HG02588 (cell line): ENCODE results near the gene GNAT1.
"Not testable (repeated sequence)": the region's sequence is repeated elsewhere in the genome, so short reads cannot be mapped to it uniquely, and the experiment has no call there.

Experiments used
- ATAC-seq: cut with Tn5 transposase; IDR thresholded peaks from one replicate; pipeline ENCODE4 v1.9.1; 2021; ENCODE audit warnings: mild to moderate bottlenecking, moderate library complexity; ENCODE audit not compliant: unreplicated experiment

The GNAT1 gene

DNA sequence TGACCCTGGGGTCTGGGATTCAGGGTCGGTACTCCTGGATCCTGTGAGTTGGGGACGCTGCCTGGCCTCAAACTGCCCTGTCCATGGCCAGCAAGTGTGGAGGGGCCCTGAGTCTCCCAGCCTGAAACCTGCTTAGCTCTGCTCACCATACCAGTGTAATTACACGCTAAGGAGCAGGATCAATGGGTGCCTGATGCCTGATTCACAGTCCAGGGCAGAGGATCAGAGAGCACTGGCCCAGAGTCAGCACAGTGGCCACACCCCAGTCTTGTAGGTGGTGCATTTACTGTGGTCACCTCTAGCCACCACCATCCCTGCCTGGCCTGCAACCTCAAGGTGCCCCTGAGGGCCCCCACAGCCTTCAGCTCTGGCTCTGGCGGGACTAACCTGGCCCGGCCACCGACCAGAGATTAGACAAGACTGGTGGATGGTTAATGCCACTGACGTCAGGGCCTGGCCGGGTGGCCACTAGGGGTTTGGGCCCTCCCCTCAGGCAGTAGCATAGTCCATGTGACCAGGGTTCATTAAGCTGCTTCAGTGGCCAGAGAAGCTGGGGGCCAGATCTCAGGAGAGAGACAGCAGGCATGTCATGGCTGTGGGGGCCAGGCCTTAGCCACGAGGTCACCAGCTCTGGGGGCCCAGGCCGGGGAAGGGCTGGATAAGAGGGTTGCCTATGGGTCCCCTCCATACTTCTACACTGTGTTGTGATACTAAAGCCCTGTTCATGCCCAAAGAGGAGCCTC, 10.3 kb downstream of the GNAT1 start:
- ATAC-seq: no peak

DNA sequence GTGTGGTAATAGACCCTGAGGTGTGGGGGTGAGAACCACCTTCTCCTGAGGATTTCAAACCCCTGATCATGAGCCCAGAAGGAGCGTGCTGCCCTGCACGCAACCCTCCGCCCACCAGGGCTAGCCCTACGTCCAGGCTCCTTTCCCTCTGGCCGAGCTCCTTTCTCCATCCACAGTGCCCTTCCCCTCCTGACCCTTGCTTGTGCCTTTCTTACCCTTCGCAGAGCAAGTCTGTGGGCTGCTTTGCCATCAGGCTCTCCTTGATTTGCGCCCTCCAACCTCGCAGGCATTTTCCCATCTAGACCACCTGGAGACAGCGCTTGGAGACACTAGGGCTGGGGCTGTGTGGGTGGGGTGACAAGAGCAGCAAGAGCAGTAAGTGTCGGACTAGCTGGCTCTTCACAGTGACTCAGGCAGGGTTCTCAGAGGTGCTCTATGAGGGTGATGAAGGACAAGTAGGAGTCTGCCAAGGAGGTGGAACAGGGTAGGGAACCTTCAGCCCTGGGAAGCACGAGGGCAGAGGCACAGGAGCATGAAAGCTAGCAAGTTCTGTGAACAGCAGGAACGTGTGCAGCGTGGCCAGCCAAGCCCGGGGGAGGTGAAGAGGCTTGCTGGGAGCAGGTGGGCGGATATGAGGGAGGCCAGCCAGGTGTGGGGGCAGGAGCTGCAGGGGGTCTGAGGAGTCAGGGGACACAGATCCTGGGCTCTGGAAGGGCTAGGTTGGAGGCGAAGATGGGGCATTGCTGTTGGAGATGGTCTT, 11.1 kb downstream of the GNAT1 start:
- no peak for ATAC-seq

- ATAC-seq: no peak
These were observed 11.9 kb downstream of the GNAT1 start for GRCh38 chr3:50203113-50203808.

DNA sequence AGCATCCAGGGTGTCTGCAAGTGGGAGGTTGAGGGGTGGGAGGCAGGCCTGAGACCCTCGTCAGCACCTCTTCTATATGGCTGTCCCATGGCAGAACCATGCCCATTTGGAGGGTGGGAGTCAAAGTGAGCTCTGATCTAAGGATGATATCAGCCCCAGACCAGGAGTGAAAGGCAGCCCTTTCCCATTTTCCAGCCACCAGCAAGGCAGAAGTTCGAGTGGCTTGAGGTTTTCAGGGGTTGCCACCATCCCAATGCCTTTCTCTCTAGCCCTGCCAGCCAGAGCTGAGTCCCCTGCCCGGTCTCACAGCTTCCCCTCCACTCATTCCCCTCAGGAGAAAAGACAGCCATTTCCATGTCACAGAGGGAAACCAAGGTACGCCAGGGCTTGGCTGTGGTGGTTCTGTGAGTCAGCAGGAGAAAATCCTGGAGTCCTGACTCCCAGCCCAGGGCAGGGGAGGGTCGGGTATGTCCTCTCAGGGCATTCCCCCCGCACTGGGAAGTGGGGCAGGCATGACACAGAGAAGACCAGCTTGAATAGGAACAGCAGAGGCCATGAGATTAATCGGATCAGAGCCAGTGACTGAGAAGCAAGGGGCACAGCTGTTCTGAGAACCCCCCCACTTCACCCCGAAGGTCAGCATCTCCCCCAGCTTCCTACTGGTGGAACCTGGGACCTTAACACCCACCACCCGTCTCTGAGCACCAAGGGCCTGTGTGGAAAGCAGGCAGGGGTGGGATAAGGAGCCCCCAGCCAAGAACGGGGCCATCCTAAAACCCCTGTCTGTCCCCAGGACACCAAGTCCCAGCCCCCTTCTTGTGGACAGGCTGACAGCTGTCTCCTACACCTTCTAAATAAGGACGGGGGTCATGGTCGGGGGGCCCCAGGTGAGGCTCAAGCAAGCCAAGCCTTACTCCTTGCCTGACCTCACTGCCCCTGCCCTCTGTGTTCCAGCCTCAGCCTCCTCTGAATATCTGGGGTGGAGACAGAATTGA, 12.7 kb downstream of the GNAT1 start:
- no peak for ATAC-seq

GRCh38 chr3:50204804-50205412, 13.5 kb downstream of the GNAT1 start, which contains the start of gene SLC38A3:
TSS of gene SLC38A3 (plus strand) at chr3:50205271. CDS start at chr3:50214200, 8,929 bp downstream.
- no peak for ATAC-seq

DNA sequence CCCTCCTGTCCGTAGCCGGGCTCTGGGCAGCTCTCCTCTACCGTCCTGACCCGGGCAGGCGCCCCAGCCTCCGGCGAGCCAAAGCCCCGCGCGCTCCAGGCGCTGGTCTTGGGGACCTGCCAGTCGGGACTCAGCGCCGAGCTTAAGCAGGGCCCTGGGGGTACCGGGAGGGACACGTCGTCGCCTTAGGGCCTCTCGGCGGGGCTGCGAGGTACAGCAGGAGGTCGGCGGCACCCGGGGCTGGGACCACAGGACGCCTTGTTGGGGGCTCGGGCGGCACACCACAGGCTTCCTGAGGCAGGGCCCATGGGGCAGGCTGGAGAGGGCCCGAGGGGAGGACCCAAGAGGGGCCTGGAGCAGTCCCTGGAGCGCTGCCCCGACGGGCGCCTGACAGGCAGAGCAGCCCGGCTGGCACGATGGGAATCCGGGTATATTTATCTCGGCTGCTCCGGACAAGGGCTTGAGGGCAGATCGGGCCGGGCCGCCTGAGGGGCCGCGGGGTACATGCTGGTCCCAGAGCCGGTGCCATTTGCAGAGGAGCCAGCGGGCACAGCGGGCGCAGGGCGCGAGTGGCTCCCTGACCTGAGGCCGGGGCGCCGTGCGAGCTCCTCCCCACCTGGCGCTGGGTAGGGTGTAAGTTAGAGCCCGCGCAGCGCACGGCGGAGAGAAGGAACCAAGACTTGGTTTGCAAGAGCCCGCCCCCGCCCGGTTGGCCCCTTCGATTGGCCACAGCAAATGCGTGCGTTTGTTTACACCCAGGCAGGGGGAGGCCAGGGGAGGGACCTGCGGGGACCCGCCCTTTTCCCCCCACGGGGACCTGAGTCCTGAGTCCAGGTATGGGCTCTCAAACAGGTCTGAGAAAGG, 14.2 kb downstream of the GNAT1 start:
- no peak for ATAC-seq

GRCh38 chr3:50207359-50208042, 16.1 kb downstream of the GNAT1 start:
- no peak for ATAC-seq

GRCh38 chr3:50208677-50209344, 17.4 kb downstream of the GNAT1 start:
- no peak for ATAC-seq

GRCh38 chr3:50210176-50210509, 18.7 kb downstream of the GNAT1 start:
- ATAC-seq: no peak

GRCh38 chr3:50210510-50211367, 19.3 kb downstream of the GNAT1 start:
- ATAC-seq: no peak

DNA sequence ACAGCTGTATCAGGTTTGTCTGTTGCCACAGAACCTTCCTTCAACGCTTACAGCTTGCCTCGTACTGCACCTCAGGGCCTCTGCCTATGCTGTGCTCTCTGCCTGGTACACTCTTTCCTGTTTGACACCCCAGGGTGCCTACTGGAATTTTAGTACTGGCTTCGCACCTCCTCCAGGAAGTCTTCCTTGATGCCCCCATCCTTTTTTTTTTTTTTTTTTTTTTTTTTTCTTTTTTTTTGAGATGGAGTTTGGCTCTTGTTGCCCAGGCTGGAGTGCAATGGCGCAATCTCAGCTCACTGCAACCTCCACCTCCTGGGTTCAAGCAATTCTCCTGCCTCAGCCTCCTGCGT, 19.9 kb downstream of the GNAT1 start:
- not testable (repeated sequence) for ATAC-seq

- no peak for ATAC-seq
These were observed 20.5 kb downstream of the GNAT1 start for GRCh38 chr3:50211930-50212329.

GRCh38 chr3:50212502-50212901, 21.1 kb downstream of the GNAT1 start:
- ATAC-seq: no peak

GRCh38 chr3:50212971-50213370, 21.6 kb downstream of the GNAT1 start:
- no peak for ATAC-seq

DNA sequence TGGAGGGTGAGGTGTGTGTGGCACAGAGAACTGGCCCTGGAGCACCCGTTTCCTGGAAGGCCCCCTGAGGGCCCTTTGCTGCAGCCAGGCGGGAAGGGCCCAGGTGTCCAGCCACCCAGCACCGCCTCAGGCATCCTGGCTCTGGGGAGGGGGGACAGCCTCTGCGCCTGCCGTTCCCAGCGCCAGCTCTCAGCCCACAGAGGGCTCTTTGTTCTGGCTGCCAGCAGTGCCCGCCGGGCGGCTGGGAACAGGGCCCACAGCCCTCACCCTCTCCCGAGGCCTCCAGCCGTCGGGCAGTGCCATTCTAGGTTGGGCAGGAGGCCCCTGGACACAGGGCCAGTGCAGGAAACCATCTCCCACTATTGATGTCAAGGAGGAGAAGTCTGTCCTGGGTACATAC, 22.0 kb downstream of the GNAT1 start:
- no peak for ATAC-seq

GRCh38 chr3:50214824-50215223, 23.4 kb downstream of the GNAT1 start:
- ATAC-seq: no peak

DNA sequence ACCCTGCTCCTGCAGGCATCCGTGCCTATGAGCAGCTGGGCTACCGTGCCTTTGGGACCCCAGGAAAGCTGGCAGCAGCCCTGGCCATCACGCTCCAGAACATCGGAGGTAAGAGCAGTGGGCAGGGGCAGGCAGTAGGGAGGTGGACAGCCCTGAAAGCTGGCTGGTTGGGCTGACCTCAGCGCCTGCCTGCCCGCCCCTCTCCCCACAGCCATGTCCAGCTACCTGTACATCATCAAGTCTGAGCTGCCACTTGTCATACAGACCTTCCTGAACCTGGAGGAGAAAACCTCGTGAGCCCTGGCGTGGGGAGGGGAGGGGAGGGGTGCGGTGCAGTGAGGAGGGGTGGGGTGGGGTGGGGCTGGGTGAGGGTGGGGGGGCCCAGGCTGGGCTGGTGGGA, 24.1 kb downstream of the GNAT1 start:
- ATAC-seq: no peak
